GM21717 (cell line): ENCODE data around the gene ZKSCAN8.

Experiments
- ATAC-seq: cut with Tn5 transposase; IDR thresholded peaks from one replicate; pipeline ENCODE4 v1.9.1; 2021; ENCODE audit warnings: mild to moderate bottlenecking, moderate library complexity; ENCODE audit not compliant: unreplicated experiment

Gene ZKSCAN8

DNA sequence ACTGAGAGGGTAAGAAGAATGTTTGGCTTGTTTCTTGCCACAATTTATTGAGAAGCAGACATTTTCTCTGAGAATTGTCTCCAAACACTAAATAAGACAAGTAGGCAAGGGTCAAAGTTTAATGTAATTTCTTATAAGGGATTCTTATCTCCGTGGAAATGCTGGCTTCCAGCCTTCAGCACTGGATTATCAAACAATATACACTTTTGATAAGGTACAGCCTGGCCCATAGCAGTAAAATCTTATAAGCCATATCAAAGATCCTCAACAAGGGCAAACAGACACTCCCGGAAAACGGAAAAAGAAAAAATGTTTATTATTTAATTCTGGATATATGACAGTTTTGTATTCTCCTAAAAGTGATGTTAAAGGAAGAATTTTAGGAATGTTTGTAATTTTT lies 64.8 kb downstream of the ZKSCAN8 start:
- no peak for ATAC-seq

DNA sequence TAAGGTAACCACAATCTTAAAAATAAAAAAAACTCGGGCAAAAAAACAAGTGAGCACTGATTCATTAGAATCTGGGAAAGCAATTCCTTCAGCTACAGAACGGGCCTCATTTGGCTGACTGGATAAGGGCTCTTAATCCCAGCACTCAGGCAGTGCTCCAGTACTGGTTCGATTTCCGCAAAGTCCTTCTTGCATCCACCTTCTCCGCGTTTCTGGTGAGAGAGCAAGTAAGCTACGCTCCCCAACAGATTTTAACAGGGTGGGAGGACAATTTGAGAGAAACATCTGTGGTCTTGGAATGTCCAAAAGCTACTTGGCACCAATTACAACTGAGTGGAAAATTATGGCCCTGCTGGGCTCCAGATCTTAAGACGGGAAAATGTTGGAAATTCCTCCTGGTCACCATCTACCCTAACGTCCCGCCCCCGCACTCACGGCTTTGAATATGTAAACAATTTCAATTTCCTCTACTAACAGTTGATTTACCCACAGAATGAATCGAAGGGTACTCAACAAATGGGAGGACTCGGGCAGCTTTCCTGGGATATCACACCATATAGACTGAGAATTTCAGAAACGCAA lies 65.3 kb downstream of the ZKSCAN8 start:
- ATAC-seq: no peak

DNA sequence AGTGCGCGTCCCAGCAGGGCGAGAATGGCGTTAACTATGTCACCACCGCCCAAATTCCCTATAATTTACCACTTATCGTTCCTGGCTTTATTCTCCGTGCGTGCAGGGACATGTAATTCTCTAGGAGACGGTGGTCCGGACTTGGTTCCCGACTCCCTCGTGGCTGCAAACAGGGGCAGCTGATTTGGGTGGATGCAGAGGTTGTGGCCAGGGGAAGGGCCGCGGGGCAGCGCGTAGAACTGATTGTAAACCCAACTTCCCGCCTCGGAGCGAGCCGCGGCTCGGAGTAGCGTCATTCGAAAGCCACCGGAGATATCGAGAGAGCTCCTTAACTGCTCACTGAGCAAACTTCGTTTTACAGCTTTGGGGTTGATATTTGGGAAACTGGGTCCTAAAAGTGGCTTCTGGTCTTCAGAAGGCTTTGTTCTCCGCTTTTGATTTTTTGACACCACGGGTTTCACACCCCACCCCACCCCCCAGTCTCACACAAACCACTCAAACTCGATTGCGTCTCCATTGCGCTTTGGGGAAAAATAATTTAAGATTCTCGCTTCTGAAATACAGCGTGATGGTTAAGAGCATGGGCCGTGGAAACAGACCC lies 65.9 kb downstream of the ZKSCAN8 start:
- ATAC-seq: no peak

DNA sequence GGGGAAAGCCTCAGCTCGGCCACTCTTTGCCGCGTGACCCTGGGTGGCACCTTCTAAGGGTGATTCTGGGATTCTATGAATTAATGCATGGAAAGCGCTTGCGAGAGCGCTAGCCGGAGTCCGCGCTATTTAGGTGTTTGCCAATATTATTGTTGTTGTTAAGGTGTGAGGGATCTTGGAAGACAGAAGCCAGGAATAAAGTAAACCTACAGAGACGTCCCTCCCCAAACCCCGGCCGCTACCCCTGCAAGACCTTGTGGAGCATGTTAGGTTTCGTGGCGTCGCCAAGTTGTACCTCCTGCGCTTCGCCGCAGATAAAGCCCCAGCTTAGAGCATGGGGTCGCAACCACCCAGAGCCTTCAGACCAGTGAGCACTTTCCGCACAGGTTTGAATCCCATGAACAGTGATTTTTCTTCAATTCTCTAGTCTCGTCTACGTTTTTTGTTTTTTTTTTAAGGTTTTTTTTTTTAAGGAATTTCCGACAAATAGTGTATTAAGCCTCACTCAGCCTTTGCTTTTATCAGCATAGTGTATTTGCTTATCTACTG lies 66.5 kb downstream of the ZKSCAN8 start:
- ATAC-seq: no peak
